WERI-Rb-1 (cell line): ENCODE data around the gene ACTA1.

ENCODE experiments used
- DNase-seq: peaks from one replicate; pipeline ENCODE4 v3.0.0-alpha.2; 2020
- H3K27ac ChIP-seq: fragments of 250-450 bp; sonication (Bioruptor Pico); 2 replicates; pipeline ENCODE4 v1.5.1; 2020; ENCODE audit warnings: mild to moderate bottlenecking, moderate library complexity
- H3K27me3 ChIP-seq: fragments of 250-450 bp; sonication (Bioruptor Pico); 2 replicates; pipeline ENCODE4 v1.5.1; 2021; ENCODE audit warnings: mild to moderate bottlenecking, low read depth, moderate library complexity; ENCODE audit not compliant: insufficient read depth, severe bottlenecking
- H3K36me3 ChIP-seq: fragments of 250-450 bp; sonication (Bioruptor Pico); 2 replicates; pipeline ENCODE4 v1.5.1; 2020; ENCODE audit warnings: mild to moderate bottlenecking, moderate library complexity
- H3K4me3 ChIP-seq: 2 replicates; pipeline ENCODE4 v1.5.1; 2011; ENCODE audit warnings: low read depth, mild to moderate bottlenecking, control low read depth, low read length
- H3K9me3 ChIP-seq: fragments of 250-450 bp; sonication (Bioruptor Pico); 2 replicates; pipeline ENCODE4 v1.5.1; 2021; ENCODE audit warnings: mild to moderate bottlenecking, moderate library complexity; ENCODE audit not compliant: severe bottlenecking
- CTCF ChIP-seq: IDR thresholded peaks from 2 replicates; pipeline ENCODE4 v1.5.1; 2011; ENCODE audit warnings: low read depth, mild to moderate bottlenecking, control low read depth, inconsistent platforms, low read length

ACTA1 gene

GRCh38 chr1:229474509-229474908 lies 40.6 kb upstream of the ACTA1 start:
- no peak for TF ChIP-seq CTCF
- H3K36me3 ChIP-seq: no peaks in the 10 kb centered on the region; the same call in 1 of the 2 replicates

DNA sequence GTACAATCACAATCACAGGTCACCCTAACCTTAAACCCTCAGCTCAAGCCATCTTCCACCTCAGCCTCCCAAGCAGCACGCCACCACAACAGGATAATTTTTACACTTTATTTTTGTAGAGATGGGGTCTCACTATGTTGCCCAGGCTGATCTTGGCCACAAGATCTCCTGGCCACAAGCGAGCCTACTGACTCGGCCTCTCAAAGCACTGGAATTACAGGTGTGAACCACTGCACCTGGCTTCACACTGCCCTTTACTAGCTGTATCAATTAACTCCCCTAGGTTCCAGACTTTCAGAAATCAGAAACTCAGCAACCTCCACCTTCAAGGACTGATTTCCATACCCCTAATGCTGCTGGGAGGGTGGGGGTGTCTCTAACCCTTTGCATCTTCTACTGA lies 37.3 kb upstream of the ACTA1 start:
- DNase-seq: no peak
- no peak overlapping the region for H3K4me3 ChIP-seq
- TF ChIP-seq CTCF: no peak
- H3K27ac ChIP-seq: no peak overlapping the region
- no peaks in the 10 kb centered on the region for H3K9me3 ChIP-seq
- H3K27me3 ChIP-seq: no peaks in the 10 kb centered on the region
- no peaks in the 10 kb centered on the region; the same call in 1 of the 2 replicates for H3K36me3 ChIP-seq

More at GRCh38 chr1:229474509-229474908, 40.6 kb upstream of the ACTA1 start:
- H3K4me3 ChIP-seq: no peak overlapping the region
- no peak for DNase-seq
- H3K27ac ChIP-seq: no peak overlapping the region
- H3K9me3 ChIP-seq: no peaks in the 10 kb centered on the region
- H3K27me3 ChIP-seq: no peaks in the 10 kb centered on the region

GRCh38 chr1:229470406-229471043 lies 36.6 kb upstream of the ACTA1 start:
- H3K36me3 ChIP-seq: no peaks in the 10 kb centered on the region; the same call in 1 of the 2 replicates
- H3K27ac ChIP-seq: no peak overlapping the region

GRCh38 chr1:229466887-229467286 lies 33.0 kb upstream of the ACTA1 start:
- Histone ChIP-seq H3K36me3 (peaks cover 6% of the 10 kb centered on the region), H3K9me3 (no peaks in the 10 kb centered on the region), H3K4me3 (no peak overlapping the region), H3K27me3 (no peaks in the 10 kb centered on the region), H3K27ac (no peak overlapping the region)
- TF ChIP-seq CTCF: no peak
- DNase-seq: no peak

More at GRCh38 chr1:229470406-229471043, 36.6 kb upstream of the ACTA1 start:
- no peaks in the 10 kb centered on the region for H3K9me3 ChIP-seq
- no peak for TF ChIP-seq CTCF
- H3K4me3 ChIP-seq: no peak overlapping the region
- no peaks in the 10 kb centered on the region for H3K27me3 ChIP-seq
- no peak for DNase-seq

- Histone ChIP-seq H3K4me3 (no peak overlapping the region), H3K36me3 (peaks cover 6% of the 10 kb centered on the region), H3K27ac (no peak overlapping the region), H3K9me3 (no peaks in the 10 kb centered on the region), H3K27me3 (no peaks in the 10 kb centered on the region)
- no peak for DNase-seq
- TF ChIP-seq CTCF: no peak
Observed at GRCh38 chr1:229464672-229465071, 30.8 kb upstream of the ACTA1 start.

GRCh38 chr1:229461032-229461668 lies 27.3 kb upstream of the ACTA1 start:
- no peak for TF ChIP-seq CTCF

More at GRCh38 chr1:229461032-229461668, 27.3 kb upstream of the ACTA1 start:
- no peaks in the 10 kb centered on the region for H3K9me3 ChIP-seq
- H3K36me3 ChIP-seq: peaks cover 6% of the 10 kb centered on the region
- no peak overlapping the region for H3K4me3 ChIP-seq
- no peak for DNase-seq
- no peak overlapping the region for H3K27ac ChIP-seq
- no peaks in the 10 kb centered on the region for H3K27me3 ChIP-seq
